HG03196 (cell line): ENCODE measurements around the gene LBX1.

ENCODE experiments used
- ATAC-seq: cut with Tn5 transposase; IDR thresholded peaks from one replicate; pipeline ENCODE4 v1.9.1; 2021; ENCODE audit not compliant: unreplicated experiment

LBX1 gene

DNA sequence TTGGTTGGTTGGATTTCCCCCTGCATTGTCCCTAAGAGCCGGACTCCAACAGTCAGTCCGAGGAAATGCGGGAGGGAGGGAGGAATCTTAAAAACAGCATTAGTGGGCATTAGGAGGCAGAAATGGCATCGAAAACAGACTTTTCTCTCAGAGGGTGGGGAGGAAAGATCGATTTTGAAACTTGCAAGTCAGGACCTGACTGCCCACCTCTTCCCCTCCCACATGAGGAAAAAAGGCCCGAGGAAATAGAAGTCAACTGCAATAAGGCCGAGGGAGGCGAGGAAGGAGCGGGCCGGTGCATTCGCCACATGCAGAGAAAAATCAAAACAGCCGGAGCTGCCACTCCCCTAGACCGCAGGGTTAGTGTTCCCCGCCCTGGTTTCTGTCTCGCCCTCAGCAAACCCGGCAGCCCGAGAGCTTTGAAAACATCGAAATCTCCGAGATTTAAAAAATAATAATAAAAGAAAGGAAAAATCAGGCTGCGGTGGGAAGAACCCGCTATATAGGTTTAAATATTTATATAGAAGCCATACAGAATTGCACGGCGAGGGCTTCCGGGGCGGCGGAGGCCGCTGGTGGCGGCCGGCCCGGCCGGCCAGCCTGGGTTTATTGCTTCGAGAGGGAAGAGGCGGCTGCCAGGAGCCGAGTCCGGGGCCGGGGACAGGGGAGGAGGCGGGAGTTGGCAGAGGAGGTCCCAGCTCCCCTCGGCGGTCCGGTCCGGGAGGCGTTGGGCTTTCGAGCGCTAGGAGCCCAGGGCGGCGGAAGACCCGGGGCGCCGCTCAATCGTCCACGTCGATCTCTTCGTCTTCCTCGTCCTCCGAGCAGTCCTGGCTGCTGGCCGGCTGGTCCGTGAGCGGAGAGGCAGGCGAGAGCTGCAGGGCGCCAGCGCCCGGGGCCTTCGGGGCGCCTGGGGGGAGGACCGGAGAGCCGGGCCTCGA is 2.5 kb downstream of the LBX1 start:
- ATAC-seq = no peak

DNA sequence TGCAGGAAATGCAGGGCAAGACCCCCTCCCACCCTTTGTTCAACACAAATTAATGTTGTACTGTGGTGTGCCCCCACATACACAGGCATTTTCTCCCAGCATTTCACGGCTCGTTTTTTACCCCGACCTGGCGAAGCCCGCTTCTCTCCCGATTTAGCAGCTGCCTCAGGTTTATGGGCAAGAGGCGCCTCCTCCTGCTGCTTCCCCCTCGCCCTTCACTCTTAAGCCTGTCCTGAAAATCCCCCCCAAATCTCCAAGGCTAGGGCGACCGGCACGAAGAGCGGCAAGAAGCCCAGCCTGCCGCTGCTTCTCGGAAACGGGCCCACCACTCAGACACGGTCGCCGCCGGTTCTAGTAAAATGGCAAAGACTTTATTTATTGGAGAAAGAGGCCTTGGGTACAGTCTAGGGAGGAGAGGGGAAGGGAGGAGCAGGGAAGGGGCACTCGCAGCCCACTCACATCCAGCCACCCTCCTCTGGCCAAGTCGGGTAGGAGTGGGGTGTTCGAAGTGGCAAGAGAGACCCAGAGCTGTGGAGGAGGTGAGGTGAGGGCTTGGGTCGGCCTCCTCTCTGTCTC is 3.3 kb downstream of the LBX1 start:
- no peak for ATAC-seq

DNA sequence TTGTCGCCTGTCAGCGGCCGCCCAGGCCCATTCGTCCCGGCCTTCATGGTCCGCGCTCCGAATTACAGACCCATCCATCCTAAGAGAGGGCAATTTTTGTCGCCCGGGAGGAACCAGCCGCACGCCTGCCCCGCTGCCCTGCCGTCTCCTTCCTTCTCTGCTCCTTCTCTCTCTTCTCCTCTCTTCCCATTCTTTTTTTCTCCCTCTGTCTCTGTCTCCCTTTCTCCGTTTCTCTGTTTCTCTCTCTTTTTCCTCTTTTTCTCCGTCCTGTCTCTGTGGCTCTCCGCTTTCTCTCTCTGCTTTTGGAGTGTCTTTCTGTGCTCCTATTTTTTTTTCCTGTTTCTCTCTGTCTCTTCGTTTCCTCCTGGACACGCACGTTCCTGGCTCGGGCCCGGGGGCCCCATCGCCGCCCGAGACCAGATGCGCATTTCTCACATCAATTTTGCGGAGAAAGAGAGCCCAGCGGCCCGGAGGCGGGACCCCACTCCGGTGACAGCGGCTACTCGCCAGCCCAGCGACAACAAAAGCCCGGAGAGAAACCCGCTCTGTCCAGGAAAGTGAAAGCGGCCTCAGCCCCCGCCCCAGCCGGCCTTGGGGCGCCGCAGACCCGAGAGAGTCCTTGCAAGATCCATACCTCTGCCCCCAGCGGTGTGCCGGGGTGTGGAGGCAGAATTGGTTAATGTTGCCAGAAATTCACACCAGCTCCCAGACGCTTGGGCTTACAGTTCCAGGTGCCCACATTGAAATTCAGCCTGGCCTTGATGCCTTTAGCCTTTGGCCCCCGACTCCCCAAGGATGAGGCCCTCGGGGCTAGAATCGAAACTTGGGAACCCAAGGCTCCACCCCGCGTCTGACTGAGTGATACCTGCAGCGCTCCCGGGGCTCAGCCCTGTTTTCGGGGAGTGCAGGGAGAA is 4.1 kb downstream of the LBX1 start:
- ATAC-seq = no peak

DNA sequence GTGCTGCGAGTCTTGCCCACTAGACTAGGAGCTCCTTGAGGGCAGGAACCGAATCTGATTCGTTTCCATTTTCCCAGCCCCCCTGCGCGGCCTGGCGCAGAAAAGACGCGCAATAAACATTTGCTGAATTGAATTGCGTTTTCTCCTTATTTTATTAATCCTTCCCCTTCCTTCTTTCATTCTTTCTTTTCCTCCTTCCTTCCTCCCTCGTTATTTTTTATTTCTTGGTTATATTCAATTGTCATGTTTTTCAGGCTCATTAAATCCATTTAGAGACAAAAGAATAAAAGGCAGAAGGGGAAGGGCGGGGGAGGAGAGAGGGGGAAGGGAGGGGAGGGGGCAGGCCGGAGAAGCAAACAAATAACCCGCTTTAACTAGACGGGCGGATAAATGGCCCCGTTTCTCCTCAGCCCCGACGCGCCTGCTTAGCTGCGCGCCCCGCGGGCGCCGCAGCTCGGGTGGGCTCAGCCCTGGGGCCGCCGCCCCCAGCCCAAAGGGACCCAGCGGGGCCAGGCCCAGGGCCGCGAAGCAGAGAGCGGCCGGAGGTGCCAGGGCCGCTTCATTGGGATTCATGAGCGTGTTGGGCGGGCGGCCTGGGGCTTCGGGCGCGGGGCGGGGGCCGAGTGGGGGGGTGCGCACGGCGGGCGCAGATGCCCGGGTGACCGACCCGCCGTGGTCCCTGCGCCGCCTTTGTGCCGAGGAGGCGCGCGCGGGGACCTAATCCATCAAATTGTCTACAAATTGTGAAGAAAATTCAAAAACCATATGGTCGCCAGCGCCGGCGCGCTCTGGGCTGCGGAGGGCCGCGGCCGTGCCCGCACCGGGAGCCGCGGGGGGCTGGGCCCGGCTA is 5.0 kb downstream of the LBX1 start:
- no peak for ATAC-seq

DNA sequence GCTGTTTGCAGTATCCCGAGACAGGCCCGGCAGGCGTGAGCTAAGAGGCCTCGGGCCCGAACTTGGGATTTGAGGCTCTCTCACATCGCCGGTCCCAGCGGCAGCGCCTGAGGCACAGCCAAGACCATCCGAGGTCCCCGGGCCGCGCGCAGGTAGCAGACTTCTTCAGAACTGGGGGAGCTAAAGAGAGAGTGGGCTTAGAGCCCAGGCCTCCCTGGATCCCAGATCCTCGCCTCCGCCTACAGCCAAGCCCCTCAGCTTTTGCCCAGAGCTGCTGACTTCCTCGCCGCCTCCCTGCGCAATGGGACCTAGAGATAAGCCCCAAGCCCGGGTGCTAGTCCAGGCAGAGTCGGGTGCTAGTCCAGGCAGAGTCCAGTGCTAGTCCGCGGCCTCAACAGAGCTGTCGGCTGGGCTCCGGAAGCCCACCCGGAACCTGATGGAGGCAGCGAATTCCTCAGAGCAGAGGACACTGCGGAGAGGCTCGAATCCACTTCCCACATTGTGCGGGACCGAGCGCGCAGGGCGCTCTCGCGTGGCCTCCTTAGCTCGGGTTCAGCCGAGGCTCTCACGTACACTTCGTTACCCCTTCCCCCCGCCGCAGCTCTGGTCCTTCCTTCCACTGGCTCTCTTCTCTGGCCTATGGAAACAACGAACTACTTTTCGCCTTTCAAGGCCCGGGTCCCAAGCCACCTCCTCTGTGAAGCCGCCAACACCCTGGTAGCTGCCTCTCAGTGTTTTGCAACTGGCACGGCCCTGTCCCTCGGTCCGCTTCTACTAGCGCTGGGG is 5.8 kb downstream of the LBX1 start:
- ATAC-seq = no peak

DNA sequence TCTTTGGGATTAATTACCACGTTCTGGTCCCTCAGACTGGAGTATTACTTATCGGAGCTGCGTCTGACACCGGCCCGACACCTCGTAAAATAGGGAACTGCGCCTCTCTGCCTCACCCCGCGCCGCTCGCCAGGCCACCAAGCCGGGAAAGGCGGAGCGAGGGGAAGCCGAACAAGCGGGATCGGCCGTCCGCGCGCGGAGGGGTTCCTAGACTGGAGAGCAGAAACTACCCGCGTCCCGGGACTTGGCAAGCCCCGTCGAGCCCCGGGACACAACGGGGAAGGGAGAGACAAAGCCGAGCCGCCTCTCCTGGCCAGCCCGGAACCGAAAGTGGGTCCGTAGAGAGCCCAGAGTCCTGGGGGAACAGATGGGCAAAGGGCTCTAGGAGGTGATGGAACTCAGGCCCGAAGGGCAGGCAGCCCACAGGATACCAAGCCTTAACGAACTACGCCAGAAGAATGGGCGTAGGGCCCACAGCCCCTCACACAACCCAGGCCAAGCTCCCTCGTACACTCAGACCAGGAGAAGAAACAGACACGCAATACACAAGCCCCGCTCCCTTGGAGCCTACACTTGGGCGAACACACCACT is 6.5 kb downstream of the LBX1 start:
- ATAC-seq = no peak

DNA sequence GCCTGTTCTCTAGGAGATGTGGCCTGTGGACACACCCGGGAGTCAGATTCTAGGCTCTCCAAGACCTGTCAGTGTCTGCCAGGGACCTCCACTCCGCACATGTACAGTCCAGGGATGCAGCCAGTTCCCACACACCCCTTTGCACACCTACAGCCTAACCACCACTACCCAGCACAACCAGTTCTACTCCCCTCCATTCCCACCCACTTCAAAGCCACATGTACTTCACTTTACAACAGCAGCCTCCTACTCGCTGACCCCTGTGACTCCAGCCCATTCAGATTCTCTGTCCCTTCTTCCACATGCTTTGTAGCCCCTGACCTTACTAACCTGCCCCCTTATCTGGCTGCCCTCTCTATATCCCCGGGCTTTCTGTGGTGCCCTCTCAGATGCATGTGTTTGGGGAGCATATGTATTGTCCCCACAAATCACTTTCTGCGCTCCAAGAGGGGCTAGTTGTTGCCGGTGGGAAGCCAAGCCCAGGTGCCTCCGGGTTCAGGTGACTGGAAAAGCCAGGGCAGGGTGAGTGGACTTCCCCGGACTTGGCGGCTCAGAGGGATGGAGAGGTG is 7.2 kb downstream of the LBX1 start:
- no peak for ATAC-seq

DNA sequence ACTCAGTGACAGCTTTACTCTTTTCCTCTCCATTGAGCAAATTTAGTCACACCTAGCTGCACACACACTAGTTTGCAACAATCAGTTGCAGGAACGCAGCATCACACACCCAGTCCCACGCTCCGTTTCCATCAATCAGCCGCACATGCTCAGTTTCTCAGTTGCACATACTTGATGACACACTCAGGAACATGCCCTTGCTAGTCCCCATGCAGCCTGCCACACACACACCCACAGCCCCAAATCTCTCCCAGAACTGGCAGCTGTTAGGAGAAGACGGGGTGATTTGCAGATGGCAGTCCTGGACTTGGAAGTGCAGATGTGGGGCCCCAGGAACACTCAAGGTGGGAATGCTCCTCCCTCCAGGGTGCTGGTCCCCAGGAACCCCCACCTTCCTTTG is 7.7 kb downstream of the LBX1 start:
- ATAC-seq = no peak

DNA sequence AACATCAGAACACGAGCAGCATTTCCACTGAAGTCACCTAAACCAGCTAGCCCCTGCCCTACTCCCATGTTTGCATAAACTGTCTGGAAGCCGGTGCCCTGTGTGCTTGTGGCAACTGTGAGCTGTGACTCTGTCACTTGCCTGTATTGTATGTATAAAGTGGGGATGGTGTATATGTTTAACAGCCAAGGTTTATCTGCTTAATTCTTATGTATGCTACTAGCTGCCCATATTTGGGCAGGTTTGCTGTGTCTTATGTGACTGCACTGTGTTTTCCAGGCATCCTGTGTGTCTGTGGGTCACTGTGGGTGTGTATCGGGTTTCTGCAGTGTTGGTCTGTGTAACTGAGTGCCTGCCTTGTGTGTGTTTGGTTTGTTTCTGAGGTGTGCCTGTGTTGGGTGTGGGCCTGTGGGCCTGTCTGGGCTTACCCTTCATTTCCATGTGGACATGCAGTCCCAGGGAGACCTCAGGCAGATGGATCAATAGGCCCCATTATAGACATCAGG is 9.3 kb downstream of the LBX1 start:
- no peak for ATAC-seq

DNA sequence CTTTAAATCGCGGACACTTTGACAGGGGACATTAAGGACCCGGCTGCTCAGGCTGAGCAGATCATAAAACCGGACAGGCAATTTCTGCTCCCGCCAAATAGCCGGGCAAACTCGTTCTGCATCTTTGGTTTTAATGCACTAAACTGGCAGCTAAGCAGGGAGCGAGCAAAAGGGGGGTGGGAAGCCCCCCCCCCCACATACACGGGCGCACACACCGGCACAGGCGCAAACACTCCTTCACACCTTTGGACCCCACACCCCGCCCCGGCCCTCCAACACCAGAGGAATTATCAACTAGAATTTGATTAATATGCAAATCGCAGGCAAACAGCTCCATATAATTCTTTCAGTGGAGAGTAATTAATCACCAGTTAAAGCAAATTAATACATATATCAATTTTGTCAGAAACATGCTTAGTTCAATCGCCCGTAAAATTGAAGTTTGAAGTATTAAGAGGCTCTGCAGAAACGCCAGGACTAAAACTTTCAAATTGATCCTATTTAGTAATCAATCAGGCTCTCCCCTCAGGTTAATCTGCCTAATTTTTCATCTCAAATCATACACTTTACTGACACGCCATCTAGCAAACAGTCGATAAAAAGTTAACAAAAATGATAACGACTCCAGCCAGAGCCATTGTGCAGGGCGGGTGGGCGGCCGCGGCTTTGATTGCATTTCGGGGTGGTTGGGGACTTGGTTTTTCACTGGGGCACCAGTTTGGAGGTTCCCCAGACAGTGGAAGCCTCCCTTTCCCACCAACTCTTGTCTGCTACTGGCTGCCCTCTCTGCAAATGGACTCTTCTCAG is 9.9 kb downstream of the LBX1 start:
- ATAC-seq = no peak

DNA sequence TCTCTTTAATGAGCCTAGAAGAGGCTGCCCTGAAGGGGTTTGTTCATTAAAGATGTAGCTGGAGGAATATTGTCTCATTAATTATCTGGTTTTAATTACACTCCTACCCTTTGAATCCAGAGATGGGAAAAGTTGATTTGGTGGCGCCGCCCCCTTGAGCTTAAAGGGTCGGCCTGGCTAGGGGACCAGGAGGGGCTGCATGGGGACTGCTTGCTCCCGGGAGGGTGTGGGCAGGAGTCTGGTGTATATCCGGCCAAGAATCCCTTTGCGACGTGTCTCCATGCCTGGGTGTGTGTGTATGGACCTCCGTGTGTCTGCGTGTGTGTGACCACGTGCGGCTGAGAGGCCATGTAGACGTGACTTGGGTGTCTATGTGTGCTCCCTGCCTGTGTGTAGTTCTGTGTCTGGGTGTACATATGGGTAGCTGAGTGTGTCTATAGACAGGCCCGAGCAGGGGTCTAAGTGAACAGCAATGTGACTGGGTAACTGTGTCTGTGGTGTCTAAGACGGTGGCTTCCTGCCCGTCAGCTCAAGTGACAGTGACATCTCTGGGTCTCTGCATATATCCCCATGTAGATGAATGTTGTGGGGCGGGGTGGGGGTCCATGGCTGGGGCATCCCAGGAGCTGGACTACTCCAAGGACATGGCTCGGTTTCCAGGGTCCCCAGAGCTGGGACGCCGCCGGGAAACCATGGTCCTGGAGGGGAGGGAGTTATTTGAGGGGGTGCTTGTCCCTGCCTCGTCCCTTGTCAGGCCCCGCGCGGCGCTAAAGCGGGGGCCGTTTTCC is 10.7 kb downstream of the LBX1 start:
- ATAC-seq = no peak

DNA sequence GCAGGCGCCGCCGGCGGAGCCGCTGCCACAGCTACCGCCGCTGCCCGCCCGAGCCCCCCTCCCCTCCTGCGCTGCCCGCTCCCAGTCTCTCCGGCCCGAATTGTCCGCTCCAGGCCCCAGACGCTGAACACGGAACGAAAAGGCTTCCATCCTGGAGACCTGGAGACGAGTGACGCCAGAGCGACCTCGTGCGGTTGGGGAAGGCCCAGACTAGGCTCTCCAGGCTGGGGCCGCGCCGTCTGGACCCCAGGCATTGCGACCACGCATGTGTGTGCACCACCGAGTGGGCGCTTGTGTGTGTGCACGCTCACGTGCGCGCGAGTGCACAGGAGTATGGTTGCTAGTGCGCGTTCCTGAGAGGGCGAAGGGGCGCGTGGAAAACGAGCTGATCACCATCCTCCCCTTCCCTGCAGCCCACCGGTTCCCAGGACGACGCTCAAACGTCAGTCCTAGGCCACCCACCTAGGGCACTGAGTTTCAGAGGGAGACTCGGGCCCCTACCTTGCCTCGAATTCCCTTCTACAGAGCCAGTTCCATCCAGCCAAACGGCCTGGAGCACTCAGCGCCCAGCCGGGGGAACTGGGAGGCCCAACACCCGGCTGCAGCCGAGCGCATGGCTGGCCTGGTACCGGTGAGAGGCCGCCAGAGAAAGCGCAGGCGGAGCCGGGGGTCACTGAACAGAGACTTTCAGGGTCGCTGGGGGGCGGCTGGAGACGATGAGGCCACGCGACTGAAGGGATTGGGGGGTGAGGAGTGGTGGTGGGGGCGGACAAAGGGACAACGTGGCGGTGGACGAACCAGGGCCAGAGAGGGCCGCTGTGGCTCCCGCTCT is 11.6 kb downstream of the LBX1 start:
- ATAC-seq = no peak

DNA sequence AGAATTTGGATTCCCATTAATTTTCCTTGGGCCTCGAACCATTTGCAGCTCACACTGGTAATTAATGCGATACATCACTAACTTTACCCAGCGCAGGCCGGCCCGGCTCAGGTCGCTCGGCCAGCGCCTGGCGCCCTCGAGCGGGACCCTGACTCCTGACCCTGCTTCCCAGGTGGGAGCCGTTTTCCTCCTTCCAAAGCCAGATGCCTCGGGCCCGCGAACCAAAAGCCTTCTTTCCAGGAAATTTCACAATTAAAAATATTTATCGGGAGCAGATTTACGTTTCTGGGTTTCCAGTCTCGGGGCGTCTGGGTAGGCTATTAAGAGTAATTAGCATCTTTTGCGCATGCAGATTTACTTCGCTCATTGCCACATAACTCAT is 12.2 kb downstream of the LBX1 start:
- no peak for ATAC-seq

DNA sequence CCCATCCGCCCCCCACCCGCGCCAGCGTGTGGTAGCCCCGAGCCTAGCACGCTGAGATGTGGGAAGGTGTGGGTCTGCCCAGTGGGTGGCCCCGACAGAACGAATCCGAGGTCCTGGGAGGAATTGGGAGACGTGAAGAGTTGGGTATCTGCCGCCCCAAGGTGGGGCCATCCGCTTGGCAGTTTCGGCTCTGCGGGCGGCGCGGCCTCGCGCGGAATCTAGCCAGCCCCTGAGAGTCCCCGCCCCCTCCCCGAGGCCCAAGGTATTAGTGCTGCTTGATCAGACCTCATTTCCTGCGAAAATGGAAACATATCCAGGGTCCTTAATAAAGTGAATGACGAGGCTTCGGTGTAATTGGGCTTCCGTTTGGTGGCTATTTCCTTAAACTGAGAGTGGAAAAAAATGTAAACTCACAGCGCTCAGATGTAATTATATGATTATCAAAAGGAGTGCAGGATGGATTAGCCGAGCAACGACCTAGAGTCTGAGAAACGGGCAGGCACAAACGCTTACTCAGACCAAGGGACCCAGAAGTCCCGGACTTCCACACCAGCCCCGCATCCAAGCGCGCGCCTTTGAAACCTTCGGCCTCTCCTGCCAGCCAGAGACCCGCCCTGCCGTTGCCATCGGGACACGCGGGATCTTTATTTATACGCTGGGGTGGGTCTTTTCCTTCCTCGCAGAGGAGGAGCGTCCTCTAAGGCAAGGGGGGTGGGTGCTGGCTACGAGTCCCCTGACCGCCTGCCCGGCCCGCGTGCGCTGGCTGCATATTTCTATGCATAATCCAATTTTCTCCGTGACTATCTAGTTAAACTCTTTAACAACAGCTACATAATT is 12.8 kb downstream of the LBX1 start:
- no peak for ATAC-seq

DNA sequence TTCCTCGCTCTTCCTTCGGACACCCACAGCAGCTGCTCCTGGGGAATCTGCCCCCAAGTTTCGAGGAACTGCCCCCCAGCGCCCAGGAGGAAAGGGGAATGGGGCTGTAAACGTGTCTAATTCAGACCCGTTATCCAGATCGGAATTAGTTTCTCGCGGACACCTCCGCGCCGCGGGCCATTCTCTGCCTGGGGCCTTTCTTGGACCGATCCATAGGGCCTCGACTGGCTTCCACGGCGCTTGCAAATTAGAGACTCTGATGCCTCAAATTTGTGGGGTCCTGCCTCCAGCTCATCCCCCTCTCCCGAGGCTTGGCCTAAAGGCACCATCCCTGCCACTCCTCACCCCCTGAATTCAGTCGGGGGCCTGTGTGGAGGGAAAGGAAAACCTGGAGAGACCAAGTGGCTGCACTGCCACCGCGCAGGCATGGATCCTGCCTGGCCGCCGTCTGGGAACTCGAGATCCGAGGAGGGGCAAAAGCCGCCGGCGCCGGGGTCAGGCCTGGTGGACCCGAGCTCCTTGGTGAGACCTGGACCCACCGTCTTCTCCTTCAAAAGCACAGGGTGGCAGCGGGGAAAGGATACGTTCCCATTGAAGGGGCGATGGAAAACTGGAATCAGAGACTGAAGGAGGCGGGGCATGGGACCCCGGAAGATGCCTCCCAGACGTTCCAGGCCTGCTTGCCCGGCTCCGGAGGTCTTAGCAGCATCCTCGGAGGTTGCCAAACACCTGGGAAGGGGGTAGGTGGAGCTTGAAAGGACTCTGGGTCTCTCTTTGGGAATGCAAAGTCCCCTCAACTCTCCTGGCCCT is 13.7 kb downstream of the LBX1 start:
- no peak for ATAC-seq
